Measurements from ENCODE around the gene ASXL1. TPM values are rescaled to one million over a fixed set of nuclear protein-coding genes. Genes with fewer than 3 reads are reported as not detected.

The ASXL1 gene
- total and polyA plus RNA-seq, 2 donors from 2014 or later = 16.2 to 71.1 TPM

GRCh38 chr20:32358883-32359632, 927 bp downstream of the ASXL1 start:
- H3K27me3 ChIP-seq (ENCODE audit: control insufficient read depth, insufficient read depth, low read length) = no peaks in the 10 kb centered on the region
- FAIRE-seq (no peak), DNase-seq (peak; percentile 77 to 94 (median 91))
- no peaks in the 10 kb centered on the region for H3K9me3 ChIP-seq (ENCODE audit: control insufficient read depth in 2 of 3, insufficient read depth in 1 of 3, low read length in 3 of 3)
- H3K27ac ChIP-seq (ENCODE audit: low read depth in 2 of 2, low read length in 2 of 2) = peak overlapping the region; percentile 82 to 99
- no peaks in the 10 kb centered on the region for H3K36me3 ChIP-seq (ENCODE audit: control insufficient read depth in 2 of 3, insufficient read depth in 3 of 3, low read length in 3 of 3)
- H3K9ac ChIP-seq (ENCODE audit: low read length in 3 of 3) = peak overlapping the region; percentile 64 to 83 (median 74)
- H3K4me3 ChIP-seq (ENCODE audit: low read length in 3 of 3) = peak overlapping the region; percentile 81 to 96 (median 86)
- H3K4me1 ChIP-seq (ENCODE audit: control insufficient read depth in 2 of 3, insufficient read depth in 2 of 3, low read depth in 1 of 3, low read length in 3 of 3) = peaks cover 0 to 20% (median 18%) of the 10 kb centered on the region in 3 donors
- TF ChIP-seq, protein P1, sequence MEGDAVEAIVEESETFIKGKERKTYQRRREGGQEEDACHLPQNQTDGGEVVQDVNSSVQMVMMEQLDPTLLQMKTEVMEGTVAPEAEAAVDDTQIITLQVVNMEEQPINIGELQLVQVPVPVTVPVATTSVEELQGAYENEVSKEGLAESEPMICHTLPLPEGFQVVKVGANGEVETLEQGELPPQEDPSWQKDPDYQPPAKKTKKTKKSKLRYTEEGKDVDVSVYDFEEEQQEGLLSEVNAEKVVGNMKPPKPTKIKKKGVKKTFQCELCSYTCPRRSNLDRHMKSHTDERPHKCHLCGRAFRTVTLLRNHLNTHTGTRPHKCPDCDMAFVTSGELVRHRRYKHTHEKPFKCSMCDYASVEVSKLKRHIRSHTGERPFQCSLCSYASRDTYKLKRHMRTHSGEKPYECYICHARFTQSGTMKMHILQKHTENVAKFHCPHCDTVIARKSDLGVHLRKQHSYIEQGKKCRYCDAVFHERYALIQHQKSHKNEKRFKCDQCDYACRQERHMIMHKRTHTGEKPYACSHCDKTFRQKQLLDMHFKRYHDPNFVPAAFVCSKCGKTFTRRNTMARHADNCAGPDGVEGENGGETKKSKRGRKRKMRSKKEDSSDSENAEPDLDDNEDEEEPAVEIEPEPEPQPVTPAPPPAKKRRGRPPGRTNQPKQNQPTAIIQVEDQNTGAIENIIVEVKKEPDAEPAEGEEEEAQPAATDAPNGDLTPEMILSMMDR (IDR thresholded peaks at IDR 0.05; ENCODE audit: borderline replicate concordance, extremely low read depth, insufficient read depth) = no peak
- intact Hi-C loops (cut with DNase I) = no loop called here

GRCh38 chr20:32359633-32360332, 1.7 kb downstream of the ASXL1 start:
- TF ChIP-seq, protein P1 (IDR thresholded peaks at IDR 0.05; ENCODE audit: borderline replicate concordance, extremely low read depth, insufficient read depth) = no peak
- Histone ChIP-seq H3K27ac (ENCODE audit: low read depth in 2 of 2, low read length in 2 of 2) (peak overlapping the region; percentile 82 to 99), H3K27me3 (ENCODE audit: control insufficient read depth, insufficient read depth, low read length) (no peaks in the 10 kb centered on the region), H3K9ac (ENCODE audit: low read length in 3 of 3) (peak overlapping the region; percentile 6 to 74 (median 64)), H3K36me3 (ENCODE audit: control insufficient read depth in 2 of 3, insufficient read depth in 3 of 3, low read length in 3 of 3) (no peaks in the 10 kb centered on the region), H3K9me3 (ENCODE audit: control insufficient read depth in 2 of 3, insufficient read depth in 1 of 3, low read length in 3 of 3) (no peaks in the 10 kb centered on the region), H3K4me3 (ENCODE audit: low read length in 3 of 3) (peak overlapping the region; percentile 81 to 96 (median 86)), H3K4me1 (ENCODE audit: control insufficient read depth in 2 of 3, insufficient read depth in 2 of 3, low read depth in 1 of 3, low read length in 3 of 3) (peaks cover 0 to 23% (median 20%) of the 10 kb centered on the region in 3 donors)
- intact Hi-C loops (cut with DNase I) = no loop called here
- DNase-seq = peak in 2 of 5 donors; percentile 60 to 63
- no peak for FAIRE-seq

DNA sequence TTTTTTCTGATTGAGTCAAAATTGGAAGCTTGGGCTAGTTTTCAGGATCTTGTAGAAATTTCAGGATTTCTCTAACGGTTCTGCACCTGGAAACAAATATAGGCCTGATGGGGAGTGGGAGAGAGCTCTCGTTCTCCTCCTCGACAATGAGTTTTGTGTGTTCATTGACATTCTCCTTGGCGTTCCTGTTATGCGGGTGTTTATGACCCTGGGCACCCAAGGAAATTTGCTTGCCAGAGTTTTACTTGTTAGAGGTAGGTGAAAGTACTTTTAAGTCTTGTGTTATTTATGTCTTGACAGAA, 2.2 kb downstream of the ASXL1 start:
- no peaks in the 10 kb centered on the region for H3K27me3 ChIP-seq (ENCODE audit: control insufficient read depth, insufficient read depth, low read length)
- H3K27ac ChIP-seq (ENCODE audit: low read depth in 2 of 2, low read length in 2 of 2) = peak overlapping the region; percentile 5 to 59
- no peaks in the 10 kb centered on the region for H3K36me3 ChIP-seq (ENCODE audit: control insufficient read depth in 2 of 3, insufficient read depth in 3 of 3, low read length in 3 of 3)
- peaks cover 0 to 24% (median 20%) of the 10 kb centered on the region in 3 donors for H3K4me1 ChIP-seq (ENCODE audit: control insufficient read depth in 2 of 3, insufficient read depth in 2 of 3, low read depth in 1 of 3, low read length in 3 of 3)
- H3K9me3 ChIP-seq (ENCODE audit: control insufficient read depth in 2 of 3, insufficient read depth in 1 of 3, low read length in 3 of 3) = no peaks in the 10 kb centered on the region
- intact Hi-C loops (cut with DNase I) = no loop called here
- TF ChIP-seq, protein P1 (IDR thresholded peaks at IDR 0.05; ENCODE audit: borderline replicate concordance, extremely low read depth, insufficient read depth) = no peak
- no peak for DNase-seq
- peak overlapping the region in 1 of 3 donors; percentile 74 for H3K9ac ChIP-seq (ENCODE audit: low read length in 3 of 3)
- no peak for FAIRE-seq
- H3K4me3 ChIP-seq (ENCODE audit: low read length in 3 of 3) = peak overlapping the region; percentile 13 to 96 (median 86)
